Loucy (cell line): Measurements from ENCODE around the gene DYNC2H1.

Experiments used
- H2AFZ ChIP-seq: fragments of 200-600 bp; sonication (generic); 2 replicates; pipeline ENCODE4 v1.6.0; 2016; ENCODE audit warnings: antibody characterized with exemption, mild to moderate bottlenecking, low read length, moderate library complexity
- H3F3A ChIP-seq: fragments of 200-600 bp; 2 replicates; pipeline ENCODE4 v1.6.0; 2016; ENCODE audit warnings: antibody characterized with exemption, low read depth, mild to moderate bottlenecking
- H3K27me3 ChIP-seq: fragments of 200-600 bp; sonication (generic); 2 replicates; pipeline ENCODE4 v1.6.1; 2014; ENCODE audit warnings: low read length, mild to moderate bottlenecking; ENCODE audit not compliant: insufficient read depth, poor library complexity, severe bottlenecking
- H3K36me3 ChIP-seq: fragments of 200-600 bp; sonication (generic); 2 replicates; pipeline ENCODE4 v1.6.1; 2016; ENCODE audit warnings: low read length; ENCODE audit not compliant: insufficient read depth
- H3K4me1 ChIP-seq: fragments of 200-600 bp; sonication (generic); 2 replicates; pipeline ENCODE4 v1.5.1; 2014; ENCODE audit warnings: low read length, mild to moderate bottlenecking; ENCODE audit not compliant: insufficient read depth, poor library complexity, severe bottlenecking
- H3K4me2 ChIP-seq: fragments of 200-600 bp; sonication (generic); 2 replicates; pipeline ENCODE4 v1.6.0; 2014; ENCODE audit warnings: antibody characterized with exemption, low read length, low read depth, mild to moderate bottlenecking; ENCODE audit not compliant: poor library complexity, severe bottlenecking
- H3K4me3 ChIP-seq: fragments of 200-600 bp; sonication (generic); 2 replicates; pipeline ENCODE4 v1.5.1; 2014; ENCODE audit warnings: low read length, mild to moderate bottlenecking, mixed read lengths; ENCODE audit not compliant: poor library complexity, severe bottlenecking
- H3K79me2 ChIP-seq: fragments of 200-600 bp; sonication (generic); 2 replicates; pipeline ENCODE4 v1.6.1; 2014; ENCODE audit warnings: low read length; ENCODE audit not compliant: insufficient read depth
- H3K9ac ChIP-seq: fragments of 200-600 bp; sonication (generic); 2 replicates; pipeline ENCODE4 v1.6.0; 2014; ENCODE audit warnings: mild to moderate bottlenecking, low read depth, low read length, moderate library complexity; ENCODE audit not compliant: poor library complexity, severe bottlenecking
- H3K9me2 ChIP-seq: fragments of 200-600 bp; sonication (generic); replicated peaks from 2 replicates; pipeline ENCODE4 v1.6.1; 2016; ENCODE audit warnings: low read depth, low read length, mixed read lengths
- H3K9me3 ChIP-seq: fragments of 200-600 bp; sonication (generic); 2 replicates; pipeline ENCODE4 v1.6.1; 2014; ENCODE audit warnings: mild to moderate bottlenecking, antibody characterized with exemption, low read length, low read depth; ENCODE audit not compliant: insufficient read depth
- H4K20me1 ChIP-seq: fragments of 200-600 bp; sonication (generic); 2 replicates; pipeline ENCODE4 v1.6.0; 2014; ENCODE audit warnings: antibody characterized with exemption, low read length, mild to moderate bottlenecking; ENCODE audit not compliant: insufficient read depth, poor library complexity, severe bottlenecking
- CTCF ChIP-seq: fragments of 200-600 bp; sonication (generic); conservative IDR thresholded peaks from 2 replicates; pipeline ENCODE4 v1.5.1; 2014; ENCODE audit warnings: mild to moderate bottlenecking, antibody characterized with exemption, low read length
- EZH2phosphoT487 ChIP-seq: fragments of 200-600 bp; IDR thresholded peaks from 2 replicates; pipeline ENCODE4 v1.6.1; 2018; ENCODE audit warnings: antibody characterized with exemption, mild to moderate bottlenecking, moderate library complexity, borderline replicate concordance

Gene DYNC2H1

GRCh38 chr11:103086461-103086860, 22.8 kb upstream of the DYNC2H1 start:
- Histone ChIP-seq H3K4me2 (peak overlapping the region; percentile 50), H3K27me3 (no peaks in the 10 kb centered on the region), H4K20me1 (peaks cover 49% of the 10 kb centered on the region), H3K4me1 (peaks cover 54% of the 10 kb centered on the region), H3K9me2 (no peaks in the 10 kb centered on the region), H3K36me3 (peaks cover 19% of the 10 kb centered on the region; the same call in 1 of the 2 replicates), H3F3A (no peaks in the 10 kb centered on the region), H3K9ac (no peak overlapping the region), H3K79me2 (peaks cover 66% of the 10 kb centered on the region), H3K4me3 (peak overlapping the region; percentile 39), H3K9me3 (no peaks in the 10 kb centered on the region), H2AFZ (no peak overlapping the region)
- TF ChIP-seq CTCF (no peak), EZH2phosphoT487 (no peak)

GRCh38 chr11:103091064-103091800, 18.0 kb upstream of the DYNC2H1 start:
- Histone ChIP-seq H3K36me3 (no peaks in the 10 kb centered on the region), H3F3A (no peaks in the 10 kb centered on the region), H3K9ac (peak overlapping the region; percentile 90), H3K27me3 (peaks cover 37% of the 10 kb centered on the region), H3K9me2 (no peaks in the 10 kb centered on the region), H3K4me2 (peak overlapping the region; percentile 90), H3K4me3 (peak overlapping the region; percentile 85), H3K4me1 (peaks cover 48% of the 10 kb centered on the region), H3K9me3 (no peaks in the 10 kb centered on the region), H4K20me1 (peaks cover 31% of the 10 kb centered on the region), H2AFZ (peak overlapping the region; percentile 94), H3K79me2 (peaks cover 52% of the 10 kb centered on the region)
- TF ChIP-seq EZH2phosphoT487 (no peak), CTCF (no peak)

GRCh38 chr11:103091801-103092524, 17.3 kb upstream of the DYNC2H1 start, which contains the start of gene DCUN1D5:
DCUN1D5 (minus strand) TSS chr11:103092160; CDS start chr11:103091872, 288 bp downstream.
- H2AFZ ChIP-seq, result peak within 1 kb of the TSS; percentile 94

More at GRCh38 chr11:103091801-103092524, 17.3 kb upstream of the DYNC2H1 start, which contains the start of gene DCUN1D5:
- Histone ChIP-seq H3K4me2 (peak within 1 kb of the TSS; percentile 90), H3K4me3 (peak within 1 kb of the TSS; percentile 85), H3K79me2 (peaks cover 49% of the 10 kb centered on the region), H3K9me3 (no peaks in the 10 kb centered on the region), H3F3A (no peaks in the 10 kb centered on the region), H3K9ac (peak within 1 kb of the TSS; percentile 90), H3K9me2 (no peaks in the 10 kb centered on the region), H3K27me3 (peaks cover 44% of the 10 kb centered on the region), H3K36me3 (no peaks in the 10 kb centered on the region), H3K4me1 (peaks cover 45% of the 10 kb centered on the region), H4K20me1 (peaks cover 31% of the 10 kb centered on the region)
- no peak for TF ChIP-seq EZH2phosphoT487
- no peak for TF ChIP-seq CTCF
